PFSK-1 (cell line): ENCODE data around the gene RFX3.

Source experiments
- FOXP2 ChIP-seq: optimal IDR thresholded peaks from 2 replicates; pipeline ENCODE3; 2011; ENCODE audit warnings: borderline replicate concordance, control low read depth, inconsistent platforms; ENCODE audit not compliant: insufficient read depth; ENCODE audit errors: extremely low read length, extremely low read depth
- POLR2AphosphoS5 ChIP-seq: IDR thresholded peaks from 2 replicates; pipeline ENCODE4 v1.6.1; 2012; ENCODE audit warnings: low read depth, mild to moderate bottlenecking, control low read depth, low read length, moderate library complexity
- REST ChIP-seq, 2 experiments: IDR thresholded peaks; 2 replicates each; pipeline versions ENCODE4 v1.6.1 to v1.8.0; 2011 to 2012; ENCODE audit warnings: low read depth in 2 of 2, low read length in 2 of 2, control low read depth in 1 of 2, inconsistent platforms in 1 of 2, mild to moderate bottlenecking in 1 of 2, moderate library complexity in 1 of 2; ENCODE audit not compliant: insufficient read depth in 1 of 2
- SIN3A ChIP-seq: IDR thresholded peaks from 2 replicates; pipeline ENCODE4 v1.6.1; 2012; ENCODE audit warnings: mild to moderate bottlenecking, low read length, moderate library complexity, borderline replicate concordance; ENCODE audit not compliant: insufficient read depth
- TAF1 ChIP-seq: IDR thresholded peaks from 2 replicates; pipeline ENCODE4 v1.6.1; 2012; ENCODE audit warnings: low read length, control low read depth, borderline replicate concordance; ENCODE audit not compliant: insufficient read depth

Gene RFX3

GRCh38 chr9:3549225-3549624, 23.4 kb upstream of the RFX3 start:
- TF ChIP-seq REST (IDR thresholded peaks at IDR 0.05; ENCODE audit: insufficient read depth in 1 of 2, low read depth in 2 of 2, low read length in 2 of 2) (no peak), POLR2AphosphoS5 (no peak), FOXP2 (no peak), SIN3A (no peak), TAF1 (no peak)

- TF ChIP-seq TAF1 (no peak), SIN3A (no peak), POLR2AphosphoS5 (no peak), REST (IDR thresholded peaks at IDR 0.05; ENCODE audit: insufficient read depth in 1 of 2, low read depth in 2 of 2, low read length in 2 of 2) (no peak)
These were observed 22.8 kb upstream of the RFX3 start for GRCh38 chr9:3548648-3549047.

- TF ChIP-seq REST (IDR thresholded peaks at IDR 0.05; ENCODE audit: insufficient read depth in 1 of 2, low read depth in 2 of 2, low read length in 2 of 2) (no peak), TAF1 (no peak), SIN3A (no peak)
These were observed 15.4 kb upstream of the RFX3 start for GRCh38 chr9:3541206-3541605.

- TF ChIP-seq POLR2AphosphoS5 (no peak), FOXP2 (no peak), REST (IDR thresholded peaks at IDR 0.05; ENCODE audit: insufficient read depth in 1 of 2, low read depth in 2 of 2, low read length in 2 of 2) (no peak), SIN3A (no peak), TAF1 (no peak)
These were observed 9.0 kb upstream of the RFX3 start for GRCh38 chr9:3534614-3535404.

GRCh38 chr9:3532158-3532557, 6.4 kb upstream of the RFX3 start:
- TF ChIP-seq REST (IDR thresholded peaks at IDR 0.05; ENCODE audit: insufficient read depth in 1 of 2, low read depth in 2 of 2, low read length in 2 of 2) (no peak), FOXP2 (no peak), POLR2AphosphoS5 (no peak), TAF1 (no peak), SIN3A (no peak)
